Calu3 (cell line): ENCODE data around the gene CYP26A1. TPM values are rescaled to one million over a fixed set of nuclear protein-coding genes. Genes with fewer than 3 reads are reported as not detected.

Experiments used
- BruUV-seq: library from RNA; stranded (reverse); fragments of 400-500 nt; replicated peaks from 2 replicates; lab custom pipeline; 2021; lab: Mats Ljungman, UMichigan
- CTCF ChIA-PET: fragments of 300-600 bp; sonication (Branson Sonifier 250); formaldehyde crosslinking; loops from one replicate; lab custom pipeline; 2022; ENCODE audit warnings: antibody characterized with exemption; lab: Charles Lee
- DNase-seq: peaks from one replicate; pipeline ENCODE4 v3.0.0; 2022
- H3K27ac Mint-ChIP-seq: one replicate; pipeline ENCODE4 v1.8.0; 2022; ENCODE audit warnings: mixed read lengths; ENCODE audit not compliant: unreplicated experiment
- H3K27me3 Mint-ChIP-seq: one replicate; pipeline ENCODE4 v1.8.0; 2022; ENCODE audit warnings: mixed read lengths; ENCODE audit not compliant: unreplicated experiment
- H3K36me3 Mint-ChIP-seq: one replicate; pipeline ENCODE4 v1.8.0; 2022; ENCODE audit warnings: mild to moderate bottlenecking, moderate library complexity, mixed read lengths; ENCODE audit not compliant: insufficient read depth, unreplicated experiment
- H3K4me1 Mint-ChIP-seq: one replicate; pipeline ENCODE4 v1.8.0; 2022; ENCODE audit warnings: mild to moderate bottlenecking, low read depth, mixed read lengths; ENCODE audit not compliant: unreplicated experiment
- H3K4me3 Mint-ChIP-seq: one replicate; pipeline ENCODE4 v1.8.0; 2022; ENCODE audit warnings: mild to moderate bottlenecking, low read depth, moderate library complexity, mixed read lengths; ENCODE audit not compliant: unreplicated experiment
- H3K9me3 Mint-ChIP-seq: one replicate; pipeline ENCODE4 v1.8.0; 2022; ENCODE audit warnings: low read depth, mixed read lengths; ENCODE audit not compliant: unreplicated experiment
- CTCF ChIP-seq: fragments of 200-600 bp; IDR thresholded peaks from one replicate; pipeline ENCODE4 v1.8.0; 2022; ENCODE audit warnings: antibody characterized with exemption; ENCODE audit not compliant: unreplicated experiment
- intact Hi-C: fragments of 100-400 bp; cut with micrococcal nuclease; formaldehyde crosslinking; loops from one replicate; pipeline ENCODE4 v1.10.0; 2022; ENCODE audit not compliant: unreplicated experiment
- total RNA-seq: library from RNA; stranded (reverse); gene quantifications from 2 replicates; pipeline ENCODE4 v1.2.3, GENCODE V29; 2022

The CYP26A1 gene
- total RNA-seq, 1 experiment from 2014 or later, result 2.1 TPM

GRCh38 chr10:93106631-93107072 is 33.0 kb downstream of the CYP26A1 start:
- H3K4me3 Mint-ChIP-seq, result no peak overlapping the region
- DNase-seq, result no peak
- no TSS peak for BruUV-seq
- no peaks in the 10 kb centered on the region for H3K27me3 Mint-ChIP-seq
- H3K36me3 Mint-ChIP-seq, result no peaks in the 10 kb centered on the region
- no peaks in the 10 kb centered on the region for H3K9me3 Mint-ChIP-seq
- no peak overlapping the region for H3K27ac Mint-ChIP-seq
- TF ChIP-seq CTCF, result no peak
- H3K4me1 Mint-ChIP-seq, result no peaks in the 10 kb centered on the region
- CTCF ChIA-PET, result interaction anchor here (0.6 to 0.8 kb wide), 2 partner anchors 9 kb away, joined by 3 read pairs; no protein-coding TSS in a partner anchor
- intact Hi-C loops, result no loop called here

- BruUV-seq, result no TSS peak
- Mint-ChIP-seq H3K36me3 (no peaks in the 10 kb centered on the region), H3K4me1 (no peaks in the 10 kb centered on the region), H3K9me3 (no peaks in the 10 kb centered on the region), H3K4me3 (no peak overlapping the region), H3K27me3 (peaks cover 16% of the 10 kb centered on the region), H3K27ac (no peak overlapping the region)
- intact Hi-C loops, result no loop called here
- DNase-seq, result no peak
- no peak for TF ChIP-seq CTCF
- CTCF ChIA-PET, result no interaction called here
Observed at GRCh38 chr10:93110472-93111146, 36.9 kb downstream of the CYP26A1 start.

GRCh38 chr10:93113042-93113441 is 39.3 kb downstream of the CYP26A1 start:
- Mint-ChIP-seq H3K27me3 (peaks cover 16% of the 10 kb centered on the region), H3K4me3 (no peak overlapping the region), H3K9me3 (no peaks in the 10 kb centered on the region), H3K4me1 (no peaks in the 10 kb centered on the region), H3K27ac (no peak overlapping the region), H3K36me3 (no peaks in the 10 kb centered on the region)
- intact Hi-C loops, result no loop called here
- no peak for TF ChIP-seq CTCF
- CTCF ChIA-PET, result no interaction called here
- no peak for DNase-seq
- BruUV-seq, result no TSS peak

- peak; percentile 29 for TF ChIP-seq CTCF
- Mint-ChIP-seq H3K27me3 (peaks cover 16% of the 10 kb centered on the region), H3K9me3 (no peaks in the 10 kb centered on the region), H3K4me1 (no peaks in the 10 kb centered on the region), H3K4me3 (no peak overlapping the region), H3K27ac (no peak overlapping the region), H3K36me3 (peaks cover 5% of the 10 kb centered on the region)
- no TSS peak for BruUV-seq
- peak; percentile 75 for DNase-seq
- CTCF ChIA-PET, result interaction anchor here (0.6 to 1.5 kb wide), 3 partner anchors 9 to 19 kb away, joined by 3 to 5 read pairs (median 3); no protein-coding TSS in a partner anchor
- intact Hi-C loops, result loop anchor here (1.0 kb wide), 1 partner anchor 172 kb away; no protein-coding TSS in a partner anchor
Observed at GRCh38 chr10:93115661-93116383, 42.1 kb downstream of the CYP26A1 start.
